WTC11 (cell line): ENCODE measurements around the gene ANKRD17. TPM values are rescaled to one million over a fixed set of nuclear protein-coding genes. Genes with fewer than 3 reads are reported as not detected.

Experiments
- ATAC-seq: fragments of 200-7000 bp; cut with Tn5 transposase; 2 replicates; pipeline ENCODE4 v1.10.0; 2021; ENCODE audit warnings: mild to moderate bottlenecking, moderate library complexity
- CTCF ChIA-PET: fragments of 300-600 bp; sonication (Branson Sonifier 250); formaldehyde crosslinking; loops from one replicate; lab custom pipeline; 2021; ENCODE audit warnings: antibody characterized with exemption; lab: Charles Lee
- POLR2A ChIA-PET: fragments of 350-600 bp; sonication (Branson Sonifier 250); formaldehyde crosslinking; loops from one replicate; lab custom pipeline; 2021; ENCODE audit warnings: antibody characterized with exemption; lab: Charles Lee
- DNase-seq: peaks from one replicate; pipeline ENCODE4 v3.0.0; 2021; ENCODE audit warnings: low spot score
- H3K27ac Mint-ChIP-seq: 2 replicates; pipeline ENCODE4 v1.8.0; 2021; ENCODE audit warnings: mixed read lengths
- H3K27me3 Mint-ChIP-seq: 2 replicates; pipeline ENCODE4 v1.8.0; 2021; ENCODE audit warnings: low read depth, mild to moderate bottlenecking, moderate library complexity, mixed read lengths
- H3K36me3 Mint-ChIP-seq: 2 replicates; pipeline ENCODE4 v1.8.0; 2021; ENCODE audit warnings: mixed read lengths
- H3K4me1 Mint-ChIP-seq: 2 replicates; pipeline ENCODE4 v1.8.0; 2022; ENCODE audit warnings: mixed read lengths
- H3K4me3 Mint-ChIP-seq: 2 replicates; pipeline ENCODE4 v1.8.0; 2021; ENCODE audit warnings: mild to moderate bottlenecking, moderate library complexity, mixed read lengths
- H3K9me3 Mint-ChIP-seq: 2 replicates; pipeline ENCODE4 v1.8.0; 2021; ENCODE audit warnings: mixed read lengths
- ARID4B ChIP-seq: sonication (generic); formaldehyde crosslinking; IDR thresholded peaks from 2 replicates; pipeline ENCODE4 v1.8.0; 2023; ENCODE audit warnings: missing genetic modification reagents, mild to moderate bottlenecking, borderline replicate concordance
- CREM ChIP-seq: sonication (generic); formaldehyde crosslinking; IDR thresholded peaks from 2 replicates; pipeline ENCODE4 v1.8.1; 2022; ENCODE audit warnings: mild to moderate bottlenecking, missing genetic modification reagents, moderate library complexity
- FOXP1 ChIP-seq: sonication (generic); formaldehyde crosslinking; IDR thresholded peaks from 2 replicates; pipeline ENCODE4 v1.8.0; 2022; ENCODE audit warnings: missing genetic modification reagents, mild to moderate bottlenecking, moderate library complexity, borderline replicate concordance
- GRHL2 ChIP-seq: fragments of 250-450 bp; sonication (Bioruptor Pico); IDR thresholded peaks from 2 replicates; pipeline ENCODE4 v1.8.0; 2022; ENCODE audit warnings: mild to moderate bottlenecking, moderate library complexity; ENCODE audit not compliant: insufficient replicate concordance, severe bottlenecking
- HMGA2 ChIP-seq: fragments of 250-450 bp; sonication (Bioruptor Pico); IDR thresholded peaks from 2 replicates; pipeline ENCODE4 v1.4.0; 2021; ENCODE audit warnings: mild to moderate bottlenecking, moderate library complexity
- IRF2 ChIP-seq: sonication (generic); formaldehyde crosslinking; IDR thresholded peaks from 2 replicates; pipeline ENCODE4 v1.8.0; 2022; ENCODE audit warnings: low read depth, missing genetic modification reagents, borderline replicate concordance
- JAZF1 ChIP-seq: fragments of 250-450 bp; sonication (Bioruptor Pico); IDR thresholded peaks from 2 replicates; pipeline ENCODE4 v1.9.0; 2021; ENCODE audit warnings: moderate library complexity, mild to moderate bottlenecking, inconsistent platforms
- JUN ChIP-seq: sonication (generic); formaldehyde crosslinking; IDR thresholded peaks from 2 replicates; pipeline ENCODE4 v1.8.0; 2023; ENCODE audit warnings: mild to moderate bottlenecking, missing genetic modification reagents
- KAT7 ChIP-seq: sonication (generic); formaldehyde crosslinking; IDR thresholded peaks from 2 replicates; pipeline ENCODE4 v1.8.1; 2023; ENCODE audit warnings: missing genetic modification reagents, mild to moderate bottlenecking, borderline replicate concordance
- NR3C1 ChIP-seq: sonication (generic); formaldehyde crosslinking; conservative IDR thresholded peaks from 2 replicates; pipeline ENCODE4 v1.8.1; 2023; ENCODE audit warnings: low read depth, mild to moderate bottlenecking, missing genetic modification reagents
- OVOL2 ChIP-seq: fragments of 250-450 bp; sonication (Bioruptor Pico); IDR thresholded peaks from 2 replicates; pipeline ENCODE4 v1.9.0; 2021; ENCODE audit warnings: mild to moderate bottlenecking, borderline replicate concordance
- SMAD4 ChIP-seq: sonication (generic); formaldehyde crosslinking; IDR thresholded peaks from 2 replicates; pipeline ENCODE4 v1.8.0; 2022; ENCODE audit warnings: mild to moderate bottlenecking, missing genetic modification reagents
- SP1 ChIP-seq: sonication (generic); formaldehyde crosslinking; conservative IDR thresholded peaks from 2 replicates; pipeline ENCODE4 v1.8.1; 2022; ENCODE audit warnings: missing genetic modification reagents
- ZBTB21 ChIP-seq: sonication (generic); formaldehyde crosslinking; IDR thresholded peaks from 2 replicates; pipeline ENCODE4 v1.8.1; 2023; ENCODE audit warnings: mild to moderate bottlenecking, missing genetic modification reagents, borderline replicate concordance
- ZNF263 ChIP-seq: sonication (generic); formaldehyde crosslinking; IDR thresholded peaks from 2 replicates; pipeline ENCODE4 v1.8.1; 2022; ENCODE audit warnings: low read depth, mild to moderate bottlenecking, moderate library complexity, missing genetic modification reagents
- ZNF423 ChIP-seq: fragments of 250-450 bp; sonication (Bioruptor Pico); IDR thresholded peaks from 2 replicates; pipeline ENCODE4 v2.1.2; 2022; ENCODE audit warnings: mild to moderate bottlenecking, moderate library complexity
- ZNF512 ChIP-seq: sonication (generic); formaldehyde crosslinking; IDR thresholded peaks from 2 replicates; pipeline ENCODE4 v1.8.1; 2022; ENCODE audit warnings: missing genetic modification reagents, borderline replicate concordance
- ZSCAN18 ChIP-seq: fragments of 250-450 bp; sonication (Bioruptor Pico); IDR thresholded peaks from 2 replicates; pipeline ENCODE4 v2.1.2; 2022; ENCODE audit warnings: mild to moderate bottlenecking, moderate library complexity
- total RNA-seq: library from RNA; stranded (reverse); gene quantifications from 3 replicates; pipeline ENCODE4 v1.2.3, GENCODE V29; 2021
- TF ChIP-seq, protein P1 (sequence below): fragments of 250-450 bp; sonication (Bioruptor Pico); conservative IDR thresholded peaks from 2 replicates; pipeline ENCODE4 v1.9.0; 2021; ENCODE audit warnings: mild to moderate bottlenecking
- TF ChIP-seq, protein P2 (sequence below): fragments of 250-450 bp; sonication (Bioruptor Pico); IDR thresholded peaks from 2 replicates; pipeline ENCODE4 v1.9.0; 2021; ENCODE audit warnings: mild to moderate bottlenecking

ANKRD17 gene
- total RNA-seq, 1 experiment from 2014 or later, result 76.0 TPM

- Mint-ChIP-seq H3K36me3 (0 out of 2 replicates have a peak, but pooled peaks cover 3% of the 10 kb centered on the region), H3K27ac (no peak overlapping the region), H3K9me3 (peaks cover 12% of the 10 kb centered on the region), H3K27me3 (no peaks in the 10 kb centered on the region), H3K4me3 (no peak overlapping the region), H3K4me1 (no peaks in the 10 kb centered on the region)
- no peak for ATAC-seq
- TF ChIP-seq NR3C1 (CRISPR knock-in tag) (no peak), CREM (CRISPR knock-in tag) (no peak), ZNF512 (CRISPR knock-in tag) (no peak), SP1 (CRISPR knock-in tag) (no peak), KAT7 (CRISPR knock-in tag) (no peak), ZNF263 (CRISPR knock-in tag) (no peak)
- TF ChIP-seq, protein P1, sequence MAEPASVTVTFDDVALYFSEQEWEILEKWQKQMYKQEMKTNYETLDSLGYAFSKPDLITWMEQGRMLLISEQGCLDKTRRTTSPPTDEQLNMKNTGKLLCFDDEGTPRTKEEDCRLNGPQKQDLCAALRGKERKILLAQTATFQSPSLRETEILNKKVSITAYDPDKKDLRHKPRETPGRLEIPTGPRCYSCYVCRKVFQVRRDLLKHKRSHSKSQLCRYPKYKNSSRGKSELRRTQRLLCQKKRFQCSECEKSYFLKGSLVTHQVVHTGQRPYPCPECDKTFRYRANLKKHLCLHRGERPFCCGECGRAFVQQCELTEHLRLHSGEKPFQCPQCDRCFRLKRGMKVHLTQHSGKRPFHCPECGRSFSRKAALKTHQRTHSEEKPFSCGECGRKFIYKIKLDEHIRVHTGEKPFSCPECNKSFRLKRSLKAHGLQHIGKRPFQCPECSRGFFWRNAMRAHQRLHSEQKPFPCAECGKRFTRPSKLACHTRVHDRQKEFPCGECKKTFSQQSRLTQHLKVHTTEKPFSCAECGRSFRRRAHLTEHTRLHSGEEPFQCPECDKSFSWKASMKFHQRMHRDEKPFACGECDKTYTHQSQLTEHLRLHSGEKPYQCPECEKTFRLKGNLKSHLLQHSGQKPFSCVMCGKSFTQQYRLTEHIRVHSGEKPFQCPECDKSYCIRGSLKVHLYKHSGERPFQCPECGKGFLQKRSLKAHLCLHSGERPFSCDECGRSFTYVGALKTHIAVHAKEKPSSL (CRISPR knock-in tag), result no peak
- ChIA-PET POLR2A (no interaction called here), CTCF (no interaction called here)
- no peak for DNase-seq
These were observed 212.7 kb downstream of the ANKRD17 start for GRCh38 chr4:73045879-73046278.

- ChIA-PET CTCF (no interaction called here), POLR2A (no interaction called here)
- Mint-ChIP-seq H3K9me3 (peaks cover 41% of the 10 kb centered on the region), H3K36me3 (peaks cover 23% of the 10 kb centered on the region), H3K4me1 (peaks cover 4% of the 10 kb centered on the region; the same call in 1 of the 2 replicates), H3K27me3 (peaks cover 8% of the 10 kb centered on the region), H3K27ac (no peak overlapping the region), H3K4me3 (no peak overlapping the region)
- DNase-seq, result no peak
- no peak for ATAC-seq
- TF ChIP-seq FOXP1 (CRISPR knock-in tag) (no peak), GRHL2 (CRISPR knock-in tag) (no peak), ZNF423 (no peak), JAZF1 (CRISPR knock-in tag) (no peak), JUN (no peak), ZSCAN18 (no peak), OVOL2 (CRISPR knock-in tag) (no peak), ZBTB21 (no peak), IRF2 (no peak), ARID4B (no peak), KAT7 (CRISPR knock-in tag) (no peak), SMAD4 (CRISPR knock-in tag) (no peak), HMGA2 (CRISPR knock-in tag) (no peak), SP1 (CRISPR knock-in tag) (no peak)
- TF ChIP-seq, protein P2, sequence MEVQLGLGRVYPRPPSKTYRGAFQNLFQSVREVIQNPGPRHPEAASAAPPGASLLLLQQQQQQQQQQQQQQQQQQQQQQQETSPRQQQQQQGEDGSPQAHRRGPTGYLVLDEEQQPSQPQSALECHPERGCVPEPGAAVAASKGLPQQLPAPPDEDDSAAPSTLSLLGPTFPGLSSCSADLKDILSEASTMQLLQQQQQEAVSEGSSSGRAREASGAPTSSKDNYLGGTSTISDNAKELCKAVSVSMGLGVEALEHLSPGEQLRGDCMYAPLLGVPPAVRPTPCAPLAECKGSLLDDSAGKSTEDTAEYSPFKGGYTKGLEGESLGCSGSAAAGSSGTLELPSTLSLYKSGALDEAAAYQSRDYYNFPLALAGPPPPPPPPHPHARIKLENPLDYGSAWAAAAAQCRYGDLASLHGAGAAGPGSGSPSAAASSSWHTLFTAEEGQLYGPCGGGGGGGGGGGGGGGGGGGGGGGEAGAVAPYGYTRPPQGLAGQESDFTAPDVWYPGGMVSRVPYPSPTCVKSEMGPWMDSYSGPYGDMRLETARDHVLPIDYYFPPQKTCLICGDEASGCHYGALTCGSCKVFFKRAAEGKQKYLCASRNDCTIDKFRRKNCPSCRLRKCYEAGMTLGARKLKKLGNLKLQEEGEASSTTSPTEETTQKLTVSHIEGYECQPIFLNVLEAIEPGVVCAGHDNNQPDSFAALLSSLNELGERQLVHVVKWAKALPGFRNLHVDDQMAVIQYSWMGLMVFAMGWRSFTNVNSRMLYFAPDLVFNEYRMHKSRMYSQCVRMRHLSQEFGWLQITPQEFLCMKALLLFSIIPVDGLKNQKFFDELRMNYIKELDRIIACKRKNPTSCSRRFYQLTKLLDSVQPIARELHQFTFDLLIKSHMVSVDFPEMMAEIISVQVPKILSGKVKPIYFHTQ (CRISPR knock-in tag), result no peak
These were observed 221.5 kb downstream of the ANKRD17 start for GRCh38 chr4:73037057-73037456.
